HPDE6-E6E7 (cell line): ENCODE measurements around the gene TNNI2.
A peak's percentile ranks its signal among the peaks of the same experiment; 100 is the strongest.
"Not testable (repeated sequence)": the region's sequence is repeated elsewhere in the genome, so short reads cannot be mapped to it uniquely, and the experiment has no call there.

Experiments used
- DNase-seq: peaks from one replicate; pipeline ENCODE4 v3.0.0; 2011; ENCODE audit warnings: missing footprints; ENCODE audit errors: extremely low spot score

Gene TNNI2

DNA sequence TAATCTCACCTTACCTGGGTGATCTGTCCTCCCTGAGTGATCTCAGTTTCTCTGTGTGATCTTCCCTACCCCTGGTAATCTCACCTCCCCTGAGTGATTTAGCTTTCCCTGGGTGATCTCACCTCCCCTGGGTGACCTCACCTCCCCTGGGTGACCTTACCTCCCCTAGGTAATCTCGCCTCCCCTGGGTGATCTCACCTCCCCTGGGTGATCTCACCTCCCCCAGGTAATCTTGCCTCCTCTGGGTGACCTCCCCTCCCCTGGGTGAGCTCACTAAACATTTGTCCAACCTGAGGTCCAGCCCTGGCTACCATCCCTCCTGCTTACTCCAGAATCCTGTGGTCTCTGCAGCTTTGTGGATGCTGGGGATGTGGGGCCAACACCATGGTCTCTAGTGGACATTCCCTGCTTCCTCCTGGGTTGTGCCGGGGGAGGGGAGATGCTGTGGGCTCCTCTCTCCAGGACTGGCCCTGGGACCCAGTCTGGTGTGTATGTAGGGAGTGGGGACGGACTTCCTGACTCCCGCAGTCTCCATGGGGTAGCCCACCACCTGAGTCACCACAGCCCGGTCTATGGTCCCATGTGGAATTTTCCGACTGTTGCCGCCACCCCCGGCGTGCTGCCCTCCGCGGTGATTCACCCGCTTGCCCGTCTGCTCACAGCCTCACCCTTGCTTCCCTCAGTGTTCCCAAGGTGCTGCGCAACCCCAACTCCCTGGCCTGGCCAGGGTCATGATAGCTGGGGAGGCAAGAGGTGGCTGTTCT is 24.0 kb downstream of the TNNI2 start:
- peak; percentile 59 for DNase-seq

DNA sequence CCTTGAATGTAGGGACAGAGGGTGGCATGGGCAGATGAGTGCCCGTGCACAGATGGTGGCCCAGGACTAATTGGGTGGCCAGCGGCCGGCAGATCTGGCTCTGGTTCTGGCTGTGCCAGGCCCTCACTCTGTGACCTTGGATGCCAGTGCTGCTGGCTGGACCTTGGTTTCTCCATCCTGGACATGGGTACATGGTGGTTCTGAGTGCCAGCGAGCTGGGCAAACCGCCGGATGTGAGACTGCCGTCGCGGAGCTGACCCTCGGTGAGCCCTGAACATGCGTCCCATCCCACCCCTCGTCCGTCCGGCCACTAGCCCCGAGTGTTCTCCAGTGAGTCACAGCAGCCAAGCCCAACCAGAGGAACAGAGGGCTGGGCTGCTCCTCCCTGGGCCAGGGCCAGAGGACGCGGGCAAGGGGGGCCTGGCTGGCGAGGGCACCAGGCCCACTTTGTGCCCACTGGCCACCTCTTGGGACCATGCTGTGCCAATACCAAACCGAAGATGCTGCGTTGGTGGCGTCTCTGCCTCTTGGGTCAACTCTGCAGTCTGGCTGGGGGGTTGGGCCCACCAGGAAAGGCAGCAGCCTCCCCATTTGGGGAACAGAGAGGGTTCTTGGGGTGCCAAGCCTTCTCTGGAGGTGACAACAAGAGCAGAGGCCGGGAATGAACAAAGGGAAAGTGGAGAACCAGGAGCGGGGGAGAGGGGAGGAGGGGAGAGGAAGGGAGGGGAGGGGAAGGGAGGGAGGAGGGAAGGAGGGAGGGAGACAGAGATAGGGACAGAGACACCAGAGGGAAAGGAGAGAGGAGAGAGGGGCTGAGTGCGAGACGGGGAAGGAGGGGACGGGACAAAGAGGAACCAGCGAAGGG is 24.8 kb downstream of the TNNI2 start:
- DNase-seq = peak; percentile 73

DNA sequence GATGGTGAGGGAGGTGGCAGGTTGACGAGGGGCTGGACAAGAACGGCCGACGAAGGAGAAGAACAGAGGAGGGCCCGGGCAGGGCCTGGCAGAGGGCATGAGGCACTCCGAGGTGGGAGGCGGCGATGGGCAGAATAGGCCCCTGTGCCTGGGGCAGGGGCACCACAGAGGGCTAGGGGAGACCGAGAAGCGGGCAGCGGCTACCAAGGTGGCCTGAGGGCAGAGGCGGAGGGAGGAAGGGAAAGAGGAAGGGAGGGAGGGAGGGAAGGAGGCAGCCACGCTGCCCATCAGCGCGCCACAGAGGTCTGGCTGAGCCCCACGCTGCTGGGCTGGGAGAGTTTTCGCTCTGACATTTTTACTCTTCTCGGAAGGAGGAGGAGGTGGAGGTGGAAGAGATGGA is 25.4 kb downstream of the TNNI2 start:
- no peak for DNase-seq

GRCh38 chr11:1864831-1865665 is 26.3 kb downstream of the TNNI2 start:
- DNase-seq = no peak

GRCh38 chr11:1866226-1866625 is 27.4 kb downstream of the TNNI2 start:
- no peak for DNase-seq

- DNase-seq = no peak
Observed at GRCh38 chr11:1866776-1867175, 28.0 kb downstream of the TNNI2 start.

- DNase-seq = no peak
Observed at GRCh38 chr11:1867381-1867780, 28.6 kb downstream of the TNNI2 start.

DNA sequence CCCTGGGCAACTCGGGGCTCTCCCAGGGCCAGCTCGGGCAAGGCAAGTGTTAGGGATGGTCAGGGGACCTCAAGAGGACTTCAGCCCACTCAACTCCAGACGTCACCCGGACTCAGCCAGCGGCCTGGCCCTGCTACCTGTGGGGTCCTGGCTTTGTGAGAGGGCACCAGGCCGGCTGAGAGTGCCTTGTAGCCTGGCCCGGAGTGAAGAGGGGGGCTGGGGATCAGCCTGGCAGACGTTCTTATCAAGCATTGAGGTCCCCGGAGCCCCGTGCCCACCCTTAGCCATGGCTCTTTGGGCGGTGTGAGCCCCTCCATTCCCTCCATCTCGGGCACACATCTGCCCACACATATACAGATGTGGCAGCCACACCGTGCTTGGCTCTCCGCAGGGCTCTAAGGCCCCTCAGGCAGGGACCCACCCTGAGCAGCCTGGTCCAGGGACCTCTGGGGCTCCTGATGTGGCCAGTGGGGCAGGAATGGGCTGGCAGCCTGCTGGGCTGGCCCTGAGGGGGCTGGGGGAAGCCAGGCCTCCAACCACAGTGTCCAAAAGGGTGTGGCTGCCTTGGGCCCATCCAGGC is 29.4 kb downstream of the TNNI2 start:
- no peak for DNase-seq

DNA sequence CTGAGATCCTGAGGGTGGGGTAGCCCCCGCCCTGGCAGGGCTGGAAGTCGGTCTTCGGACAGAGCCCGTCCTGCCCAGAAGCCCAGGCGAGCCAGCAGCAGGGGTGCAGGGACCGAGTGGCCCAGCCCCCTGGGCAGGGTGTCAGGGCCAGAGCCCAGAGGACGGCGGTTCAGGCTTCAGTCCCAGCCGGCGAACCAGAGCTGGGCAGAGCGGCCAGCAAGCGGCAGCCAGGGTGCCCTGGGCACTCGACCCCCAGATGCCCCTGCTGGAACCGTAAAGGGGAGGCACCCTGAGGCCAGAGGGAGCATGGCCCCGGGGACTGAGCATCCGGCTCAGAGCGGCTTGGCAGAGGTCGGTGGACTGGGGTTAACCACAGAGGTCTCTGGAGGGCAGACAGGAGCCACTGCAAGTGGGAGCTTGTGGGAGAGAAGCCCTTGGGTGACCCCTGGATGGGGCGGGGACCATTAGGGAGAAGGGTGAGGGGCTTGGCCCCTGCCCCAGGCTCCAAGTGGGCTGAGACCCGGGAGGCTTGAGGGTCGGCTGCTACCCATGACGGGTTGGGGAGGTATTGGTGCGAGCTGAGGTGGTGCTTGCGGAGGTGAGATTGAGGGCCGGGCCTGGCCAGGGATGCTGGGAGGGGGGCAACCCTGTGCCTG is 30.0 kb downstream of the TNNI2 start:
- no peak for DNase-seq

GRCh38 chr11:1869427-1870325 is 30.9 kb downstream of the TNNI2 start:
- no peak for DNase-seq

DNA sequence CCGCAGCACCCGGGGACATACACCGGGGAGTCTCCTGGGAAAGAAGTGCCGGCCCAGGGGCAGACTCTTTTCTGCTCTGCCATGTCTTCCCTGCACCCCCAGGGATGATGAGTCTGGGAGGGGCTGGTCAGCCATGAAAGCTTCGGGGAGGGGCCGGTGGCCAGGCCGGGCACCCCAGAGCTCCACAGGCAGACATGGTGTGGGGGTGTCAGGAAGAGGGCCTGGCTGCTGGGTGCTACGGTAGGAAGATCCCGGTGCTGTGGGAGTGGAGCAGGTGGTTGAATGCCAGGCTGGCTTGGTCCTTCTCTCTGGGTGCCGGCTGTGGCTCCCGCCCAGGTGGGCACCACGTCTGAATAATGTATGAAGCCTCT is 31.5 kb downstream of the TNNI2 start:
- DNase-seq = no peak

GRCh38 chr11:1870721-1871466 is 32.1 kb downstream of the TNNI2 start:
- no peak for DNase-seq

DNA sequence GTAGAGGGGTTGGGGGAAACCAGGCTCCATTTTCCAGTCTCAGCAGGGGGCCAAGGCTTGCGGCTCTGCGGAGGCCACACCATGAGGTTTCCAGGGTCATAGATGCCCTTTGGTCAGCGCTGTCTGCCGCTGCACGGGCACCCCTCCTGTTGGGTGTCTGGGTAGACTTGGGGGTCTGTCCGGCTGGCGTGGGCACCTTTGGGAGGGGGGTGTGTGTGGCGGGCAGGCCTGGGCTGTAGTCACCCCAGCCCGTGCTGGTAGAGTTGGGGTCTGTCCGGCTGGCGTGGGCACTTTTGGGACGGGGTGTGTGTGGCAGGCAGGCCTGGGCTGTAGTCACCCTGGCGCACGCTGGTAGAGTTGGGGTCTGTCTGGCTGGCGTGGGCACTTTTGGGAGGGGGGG is 32.8 kb downstream of the TNNI2 start:
- DNase-seq = no peak

DNA sequence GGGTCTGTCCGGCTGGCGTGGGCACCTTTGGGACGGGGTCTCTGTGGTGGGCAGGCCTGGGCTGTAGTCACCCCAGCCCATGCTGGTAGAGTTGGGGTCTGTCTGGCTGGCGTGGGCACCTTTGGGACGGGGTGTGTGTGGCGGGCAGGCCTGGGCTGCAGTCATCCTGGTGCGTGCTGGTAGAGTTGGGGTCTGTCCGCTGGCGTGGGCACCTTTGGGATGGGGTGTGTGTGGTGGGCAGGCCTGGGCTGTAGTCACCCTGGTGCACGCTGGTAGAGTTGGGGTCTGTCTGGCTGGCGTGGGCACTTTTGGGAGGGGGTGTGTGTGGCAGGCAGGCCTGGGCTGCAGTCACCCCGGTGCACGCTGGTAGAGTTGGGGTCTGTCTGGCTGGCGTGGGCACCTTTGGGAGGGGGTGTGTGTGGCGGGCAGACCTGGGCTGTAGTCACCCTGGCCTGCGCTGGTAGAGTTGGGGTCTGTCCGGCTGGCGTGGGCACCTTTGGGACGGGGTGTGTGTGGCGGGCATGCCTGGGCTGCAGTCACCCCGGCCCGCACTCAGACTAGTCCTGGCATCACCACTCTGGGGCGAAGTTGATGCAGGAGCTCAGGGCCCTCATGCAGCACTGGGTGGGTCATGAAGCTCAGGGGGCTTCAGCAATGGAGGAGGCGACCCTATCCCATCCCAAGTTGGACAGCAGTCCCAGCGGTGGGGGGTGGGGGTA is 33.6 kb downstream of the TNNI2 start:
- no peak for DNase-seq

- peak; percentile 71 for DNase-seq
Observed at GRCh38 chr11:1873048-1873812, 34.4 kb downstream of the TNNI2 start.

DNA sequence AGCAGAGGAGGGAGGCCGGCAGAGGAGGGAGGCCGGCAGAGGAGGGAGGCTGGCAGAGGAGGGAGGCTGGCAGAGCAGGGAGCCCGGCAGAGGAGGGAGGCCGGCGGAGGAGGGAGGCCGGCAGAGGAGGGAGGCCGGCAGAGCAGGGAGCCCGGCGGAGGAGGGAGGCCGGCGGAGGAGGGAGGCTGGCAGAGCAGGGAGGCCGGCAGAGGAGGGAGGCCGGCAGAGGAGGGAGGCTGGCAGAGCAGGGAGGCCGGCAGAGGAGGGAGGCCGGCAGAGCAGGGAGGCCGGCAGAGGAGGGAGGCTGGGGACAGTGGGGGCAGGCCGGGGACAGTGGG is 35.0 kb downstream of the TNNI2 start:
- DNase-seq = not testable (repeated sequence)

- not testable (repeated sequence) for DNase-seq
Observed at GRCh38 chr11:1874441-1875092, 35.8 kb downstream of the TNNI2 start.
